ENCODE data around the gene GMPR2.

Gene GMPR2

GRCh38 chr14:24232645-24233537 is at the start of gene GMPR2:
GMPR2 (plus strand) TSS chr14:24232929; CDS start chr14:24233254, 325 bp downstream.
- DNase-seq (ENCODE audit: low read depth in 2 of 2), result peak in 1 of 2 donors; percentile 29

GRCh38 chr14:24183014-24183481 is 49.7 kb upstream of the GMPR2 start:
- no peak for DNase-seq (ENCODE audit: low read depth in 2 of 2)

GRCh38 chr14:24184104-24184970 is 48.4 kb upstream of the GMPR2 start:
- no peak for DNase-seq (ENCODE audit: low read depth in 2 of 2)

- no peak for DNase-seq (ENCODE audit: low read depth in 2 of 2)
These were observed 47.7 kb upstream of the GMPR2 start for GRCh38 chr14:24185026-24185425.

- no peak for DNase-seq (ENCODE audit: low read depth in 2 of 2)
These were observed 47.0 kb upstream of the GMPR2 start for GRCh38 chr14:24185741-24186140.

- no peak for DNase-seq (ENCODE audit: low read depth in 2 of 2)
These were observed 45.7 kb upstream of the GMPR2 start for GRCh38 chr14:24186831-24187538.

- no peak for DNase-seq (ENCODE audit: low read depth in 2 of 2)
These were observed 45.2 kb upstream of the GMPR2 start for GRCh38 chr14:24187539-24187915.

- peak; percentile 89 for DNase-seq (ENCODE audit: low read depth in 2 of 2)
These were observed 44.3 kb upstream of the GMPR2 start, which contains the start of gene IPO4 for GRCh38 chr14:24188251-24189058. IPO4 (minus strand) TSS chr14:24188816; CDS start chr14:24188787, 29 bp downstream.

- no peak for DNase-seq (ENCODE audit: low read depth in 2 of 2)
These were observed 43.7 kb upstream of the GMPR2 start for GRCh38 chr14:24189059-24189375.

GRCh38 chr14:24189460-24189859 is 43.3 kb upstream of the GMPR2 start:
- no peak for DNase-seq (ENCODE audit: low read depth in 2 of 2)

- no peak for DNase-seq (ENCODE audit: low read depth in 2 of 2)
These were observed 42.3 kb upstream of the GMPR2 start for GRCh38 chr14:24190416-24190815.

- no peak for DNase-seq (ENCODE audit: low read depth in 2 of 2)
These were observed 39.8 kb upstream of the GMPR2 start for GRCh38 chr14:24192933-24193332.

GRCh38 chr14:24194186-24194872 is 38.4 kb upstream of the GMPR2 start:
- DNase-seq (ENCODE audit: low read depth in 2 of 2), result no peak

GRCh38 chr14:24194873-24195185 is 37.9 kb upstream of the GMPR2 start:
- DNase-seq (ENCODE audit: low read depth in 2 of 2), result no peak

- peak; percentile 77 to 82 for DNase-seq (ENCODE audit: low read depth in 2 of 2)
These were observed 37.3 kb upstream of the GMPR2 start, which contains the start of gene TM9SF1 for GRCh38 chr14:24195186-24196070. TM9SF1 (minus strand) TSS chr14:24195441; CDS start chr14:24195019, 422 bp downstream.

GRCh38 chr14:24196071-24197055 is 36.4 kb upstream of the GMPR2 start:
- no peak for DNase-seq (ENCODE audit: low read depth in 2 of 2)

GRCh38 chr14:24197056-24197450 is 35.7 kb upstream of the GMPR2 start:
- no peak for DNase-seq (ENCODE audit: low read depth in 2 of 2)

GRCh38 chr14:24198814-24199524 is 33.8 kb upstream of the GMPR2 start:
- no peak for DNase-seq (ENCODE audit: low read depth in 2 of 2)
